ENCODE results near the gene ZDHHC5.

ZDHHC5 gene

GRCh38 chr11:57667736-57668433, at the start of gene ZDHHC5:
Gene ZDHHC5, plus strand, starts transcription at chr11:57668114. Its CDS starts 4,977 bp downstream, at chr11:57673091.
- peak; percentile 96 to 97 for DNase-seq

GRCh38 chr11:57618438-57618837, 49.5 kb upstream of the ZDHHC5 start:
- no peak for DNase-seq

- DNase-seq, result no peak
Measured at GRCh38 chr11:57619331-57619730, 48.6 kb upstream of the ZDHHC5 start.

GRCh38 chr11:57620467-57620866, 47.4 kb upstream of the ZDHHC5 start:
- no peak for DNase-seq

- DNase-seq, result no peak
Measured at GRCh38 chr11:57622263-57622662, 45.7 kb upstream of the ZDHHC5 start.

GRCh38 chr11:57624864-57625263, 43.0 kb upstream of the ZDHHC5 start:
- DNase-seq, result no peak

GRCh38 chr11:57626895-57627294, 41.0 kb upstream of the ZDHHC5 start:
- no peak for DNase-seq

GRCh38 chr11:57630171-57630570, 37.7 kb upstream of the ZDHHC5 start:
- peak in 1 of 2 donors; percentile 53 for DNase-seq

- DNase-seq, result no peak
Measured at GRCh38 chr11:57632116-57632515, 35.8 kb upstream of the ZDHHC5 start.

- DNase-seq, result no peak
Measured at GRCh38 chr11:57633394-57634070, 34.4 kb upstream of the ZDHHC5 start.

- DNase-seq, result no peak
Measured at GRCh38 chr11:57634311-57634710, 33.6 kb upstream of the ZDHHC5 start.

- no peak for DNase-seq
Measured at GRCh38 chr11:57635246-57635645, 32.7 kb upstream of the ZDHHC5 start.

- DNase-seq, result no peak
Measured at GRCh38 chr11:57637626-57638004, 30.3 kb upstream of the ZDHHC5 start.

- no peak for DNase-seq
Measured at GRCh38 chr11:57638005-57638781, 29.7 kb upstream of the ZDHHC5 start.

GRCh38 chr11:57638811-57639320, 29.0 kb upstream of the ZDHHC5 start:
- no peak for DNase-seq

GRCh38 chr11:57639321-57640067, 28.4 kb upstream of the ZDHHC5 start:
- no peak for DNase-seq

- DNase-seq, result no peak
Measured at GRCh38 chr11:57640068-57640800, 27.7 kb upstream of the ZDHHC5 start.

- peak; percentile 50 to 62 for DNase-seq
Measured at GRCh38 chr11:57641011-57641807, 26.7 kb upstream of the ZDHHC5 start.

- DNase-seq, result no peak
Measured at GRCh38 chr11:57643802-57644201, 24.1 kb upstream of the ZDHHC5 start.

- peak; percentile 29 to 92 for DNase-seq
Measured at GRCh38 chr11:57644748-57645688, 22.9 kb upstream of the ZDHHC5 start.

Measured in inflammatory macrophage treated with lipopolysaccharide for 1 hour (primary cell).